GM04503 (cell line): ENCODE results near the gene EPHB3.
"Not testable (repeated sequence)": the region's sequence is repeated elsewhere in the genome, so short reads cannot be mapped to it uniquely, and the experiment has no call there.

Experiments
- DNase-seq: peaks from one replicate; pipeline ENCODE4 v3.0.0-alpha.2; 2012; ENCODE audit warnings: low read depth

The EPHB3 gene

GRCh38 chr3:184600685-184601377, 39.2 kb downstream of the EPHB3 start:
- no peak for DNase-seq

- no peak for DNase-seq
Observed at GRCh38 chr3:184601576-184602371, 40.2 kb downstream of the EPHB3 start.

- DNase-seq = no peak
Observed at GRCh38 chr3:184602372-184603150, 41.0 kb downstream of the EPHB3 start.

GRCh38 chr3:184603151-184604030, 41.8 kb downstream of the EPHB3 start:
- DNase-seq = no peak

GRCh38 chr3:184604039-184604601, 42.5 kb downstream of the EPHB3 start:
- DNase-seq = no peak

GRCh38 chr3:184604615-184605290, 43.2 kb downstream of the EPHB3 start:
- DNase-seq = no peak

- DNase-seq = no peak
Observed at GRCh38 chr3:184608209-184608608, 46.6 kb downstream of the EPHB3 start.

GRCh38 chr3:184609476-184610244, 48.1 kb downstream of the EPHB3 start:
- DNase-seq = no peak

GRCh38 chr3:184610245-184610871, 48.8 kb downstream of the EPHB3 start:
- no peak for DNase-seq

GRCh38 chr3:184611607-184612281, 50.2 kb downstream of the EPHB3 start:
- no peak for DNase-seq

- no peak for DNase-seq
Observed at GRCh38 chr3:184615396-184615795, 53.8 kb downstream of the EPHB3 start.

- no peak for DNase-seq
Observed at GRCh38 chr3:184616436-184616835, 54.9 kb downstream of the EPHB3 start.

- DNase-seq = not testable (repeated sequence)
Observed at GRCh38 chr3:184617306-184617705, 55.7 kb downstream of the EPHB3 start.

GRCh38 chr3:184618811-184619210, 57.2 kb downstream of the EPHB3 start:
- no peak for DNase-seq

GRCh38 chr3:184619369-184619768, 57.8 kb downstream of the EPHB3 start:
- no peak for DNase-seq

- DNase-seq = no peak
Observed at GRCh38 chr3:184619787-184620430, 58.3 kb downstream of the EPHB3 start.

- DNase-seq = no peak
Observed at GRCh38 chr3:184620475-184621119, 59.0 kb downstream of the EPHB3 start.

- DNase-seq = not testable (repeated sequence)
Observed at GRCh38 chr3:184622156-184622555, 60.6 kb downstream of the EPHB3 start.
